H1 (cell line): Measurements from ENCODE around the gene GINS2. TPM values are rescaled to one million over a fixed set of nuclear protein-coding genes. Genes with fewer than 3 reads are reported as not detected.

Experiments used
- CTCF ChIA-PET: fragments of 300-600 bp; sonication (Branson Sonifier 250); formaldehyde crosslinking; loops from one replicate; lab custom pipeline; 2021; ENCODE audit not compliant: partially characterized antibody; lab: Charles Lee
- POLR2A ChIA-PET: fragments of 300-600 bp; sonication (Branson Sonifier 250); formaldehyde crosslinking; loops from one replicate; lab custom pipeline; 2021; ENCODE audit warnings: inconsistent platforms; ENCODE audit not compliant: partially characterized antibody; lab: Charles Lee
- DNase-seq, 2 experiments: peaks; one replicate each; pipeline versions ENCODE4 v3.0.0 to v3.0.0-alpha.2; 2010 to 2022; ENCODE audit warnings: low spot score in 2 of 2, low read depth in 1 of 2, mixed read lengths in 1 of 2
- FAIRE-seq: peaks from 2 replicates; lab custom pipeline; 2011; peaks lifted over from hg19 to GRCh38; lab: Jason Lieb, UNC
- H2AFZ ChIP-seq: 2 replicates; pipeline ENCODE4 v1.8.1; 2012; ENCODE audit warnings: low read length, inconsistent platforms
- H2AK5ac ChIP-seq: 2 replicates; pipeline ENCODE4 v1.6.1; 2013; ENCODE audit warnings: low read depth, low read length
- H2BK120ac ChIP-seq: replicated peaks from 2 replicates; pipeline ENCODE3; 2013; ENCODE audit warnings: low read depth, low read length, inconsistent platforms
- H2BK12ac ChIP-seq: 2 replicates; pipeline ENCODE4 v1.6.1; 2013; ENCODE audit warnings: low read depth, low read length
- H2BK15ac ChIP-seq: 2 replicates; pipeline ENCODE4 v1.6.1; 2013; ENCODE audit warnings: low read length
- H2BK20ac ChIP-seq: 2 replicates; pipeline ENCODE4 v1.6.1; 2013; ENCODE audit warnings: low read length
- H2BK5ac ChIP-seq: 2 replicates; pipeline ENCODE4 v1.6.1; 2013; ENCODE audit warnings: low read depth, low read length
- H3K14ac ChIP-seq: 2 replicates; pipeline ENCODE4 v1.6.1; 2013; ENCODE audit warnings: inconsistent platforms; ENCODE audit not compliant: insufficient read length
- H3K18ac ChIP-seq: 2 replicates; pipeline ENCODE4 v1.6.1; 2013; ENCODE audit warnings: low read length; ENCODE audit errors: extremely low read depth
- H3K23ac ChIP-seq: 2 replicates; pipeline ENCODE4 v1.6.1; 2013; ENCODE audit warnings: inconsistent platforms; ENCODE audit not compliant: insufficient read length
- H3K23me2 ChIP-seq: 2 replicates; pipeline ENCODE4 v1.6.1; 2013; ENCODE audit warnings: low read depth, low read length
- H3K27ac ChIP-seq: 2 replicates; pipeline ENCODE4 v1.6.1; 2011; ENCODE audit warnings: low read depth, low read length, inconsistent platforms
- H3K27me3 ChIP-seq, 4 experiments: replicated peaks in 1 of 4; 1 replicate in 1 of 4; 2 replicates in 3 of 4; pipeline versions ENCODE4 v1.6.1 to v1.8.1; 2011 to 2013; ENCODE audit warnings: low read length in 3 of 4, mild to moderate bottlenecking in 3 of 4, inconsistent platforms in 2 of 4, mixed read lengths in 2 of 4, moderate library complexity in 1 of 4; ENCODE audit not compliant: control insufficient read depth in 3 of 4, insufficient read depth in 3 of 4; ENCODE audit errors: extremely low read depth in 1 of 4
- H3K36me3 ChIP-seq, 4 experiments: 2 replicates each; pipeline versions ENCODE4 v1.6.1 to v1.8.1; 2011 to 2013; ENCODE audit warnings: mild to moderate bottlenecking in 4 of 4, low read length in 3 of 4, moderate library complexity in 2 of 4, control low read depth in 1 of 4, inconsistent platforms in 1 of 4; ENCODE audit not compliant: insufficient read depth in 4 of 4, control insufficient read depth in 2 of 4
- H3K4ac ChIP-seq: replicated peaks from 2 replicates; pipeline ENCODE3; 2013; ENCODE audit warnings: low read length, low read depth, mixed read lengths, inconsistent platforms; ENCODE audit not compliant: insufficient read length
- H3K4me1 ChIP-seq, 4 experiments: replicated peaks in 1 of 4; 1 replicate in 1 of 4; 2 replicates in 3 of 4; pipeline versions ENCODE4 v1.6.1 to v1.8.1; 2011 to 2013; ENCODE audit warnings: low read length in 3 of 4, inconsistent platforms in 2 of 4, mixed read lengths in 1 of 4; ENCODE audit not compliant: insufficient read depth in 4 of 4, control insufficient read depth in 3 of 4
- H3K4me2 ChIP-seq, 2 experiments: 2 replicates each; pipeline versions ENCODE4 v1.6.1 to v1.8.1; 2011 to 2013; ENCODE audit warnings: low read depth in 2 of 2, low read length in 2 of 2, control low read depth in 1 of 2, inconsistent platforms in 1 of 2, mild to moderate bottlenecking in 1 of 2; ENCODE audit not compliant: insufficient read depth in 1 of 2
- H3K4me3 ChIP-seq, 4 experiments: fragments of 200-600, 300-600 bp in 1 of 4; sonication (generic), shearing (Covaris generic), sonication (Bioruptor Twin) in 1 of 4; 2 replicates each; pipeline versions ENCODE4 v1.5.1 to v1.8.1; 2011 to 2016; ENCODE audit warnings: low read length in 4 of 4, low read depth in 3 of 4, control low read depth in 2 of 4, inconsistent platforms in 2 of 4, mild to moderate bottlenecking in 2 of 4, mixed read lengths in 1 of 4, moderate library complexity in 1 of 4; ENCODE audit not compliant: insufficient read depth in 2 of 4; ENCODE audit errors: extremely low read depth in 1 of 4
- H3K56ac ChIP-seq: replicated peaks from 2 replicates; pipeline ENCODE3; 2013; ENCODE audit warnings: low read depth, mild to moderate bottlenecking, mixed read lengths, low read length, inconsistent platforms; ENCODE audit not compliant: insufficient read length
- H3K79me1 ChIP-seq: 2 replicates; pipeline ENCODE4 v1.6.1; 2013; ENCODE audit warnings: low read depth, low read length, control low read depth
- H3K79me2 ChIP-seq, 2 experiments: 2 replicates each; pipeline versions ENCODE4 v1.6.1 to v1.8.1; 2012 to 2013; ENCODE audit warnings: low read length in 2 of 2, mild to moderate bottlenecking in 2 of 2, inconsistent platforms in 1 of 2; ENCODE audit not compliant: insufficient read depth in 2 of 2, control insufficient read depth in 1 of 2
- H3K9ac ChIP-seq, 4 experiments: replicated peaks in 1 of 4; 1 replicate in 1 of 4; 2 replicates in 3 of 4; pipeline versions ENCODE4 v1.6.1 to v1.8.1; 2011 to 2013; ENCODE audit warnings: low read depth in 3 of 4, low read length in 3 of 4, control low read depth in 2 of 4, mild to moderate bottlenecking in 2 of 4, moderate library complexity in 2 of 4, inconsistent platforms in 1 of 4; ENCODE audit errors: extremely low read depth in 1 of 4
- H3K9me3 ChIP-seq, 2 experiments: 2 replicates each; pipeline versions ENCODE4 v1.6.1 to v1.8.1; 2012 to 2013; ENCODE audit warnings: mild to moderate bottlenecking in 2 of 2, moderate library complexity in 2 of 2, control low read depth in 1 of 2, inconsistent platforms in 1 of 2, low read depth in 1 of 2, low read length in 1 of 2, mixed read lengths in 1 of 2; ENCODE audit not compliant: insufficient read depth in 2 of 2
- H4K20me1 ChIP-seq, 2 experiments: replicated peaks in 1 of 2; 2 replicates each; pipeline versions ENCODE3 to v1.8.1; 2011 to 2013; ENCODE audit warnings: inconsistent platforms in 2 of 2, low read length in 2 of 2, mild to moderate bottlenecking in 1 of 2; ENCODE audit not compliant: insufficient read depth in 2 of 2, control insufficient read depth in 1 of 2
- H4K5ac ChIP-seq: 2 replicates; pipeline ENCODE4 v1.6.1; 2013; ENCODE audit warnings: low read length, low read depth, mixed read lengths, inconsistent platforms; ENCODE audit not compliant: insufficient read length
- H4K8ac ChIP-seq: 2 replicates; pipeline ENCODE4 v1.8.0; 2013; ENCODE audit warnings: mild to moderate bottlenecking, moderate library complexity, low read length, inconsistent platforms; ENCODE audit not compliant: insufficient read depth; ENCODE audit errors: extremely low read depth
- H4K91ac ChIP-seq: replicated peaks from 2 replicates; pipeline ENCODE3; 2013; ENCODE audit warnings: low read length, mixed read lengths, inconsistent platforms; ENCODE audit not compliant: insufficient read length
- ATF2 ChIP-seq: IDR thresholded peaks from 2 replicates; pipeline ENCODE4 v1.6.1; 2012; ENCODE audit warnings: low read length, inconsistent platforms
- ATF3 ChIP-seq: IDR thresholded peaks from 2 replicates; pipeline ENCODE4 v1.6.1; 2011; ENCODE audit warnings: low read depth, mild to moderate bottlenecking, low read length; ENCODE audit not compliant: insufficient read depth
- CTBP2 ChIP-seq: IDR thresholded peaks from 2 replicates; pipeline ENCODE4 v1.7.0; 2011; ENCODE audit warnings: borderline replicate concordance, mild to moderate bottlenecking, moderate library complexity, mixed read lengths, low read length; ENCODE audit not compliant: insufficient read depth, insufficient read length
- E2F6 ChIP-seq: IDR thresholded peaks from 2 replicates; pipeline ENCODE4 v1.6.1; 2012; ENCODE audit warnings: inconsistent platforms
- EGR1 ChIP-seq: IDR thresholded peaks from 2 replicates; pipeline ENCODE4 v1.6.1; 2011; ENCODE audit warnings: low read depth, low read length, borderline replicate concordance
- KDM4A ChIP-seq: IDR thresholded peaks from one replicate; pipeline ENCODE4 v1.7.1; 2012; ENCODE audit warnings: low read depth, mild to moderate bottlenecking, moderate library complexity, low read length, inconsistent platforms; ENCODE audit not compliant: severe bottlenecking
- NANOG ChIP-seq: IDR thresholded peaks from 2 replicates; pipeline ENCODE4 v1.6.1; 2011; ENCODE audit warnings: low read length, low read depth, mild to moderate bottlenecking, inconsistent platforms; ENCODE audit not compliant: insufficient read depth, poor library complexity, severe bottlenecking
- POLR2AphosphoS5 ChIP-seq: IDR thresholded peaks from 2 replicates; pipeline ENCODE4 v1.6.1; 2011; ENCODE audit warnings: low read depth, low read length
- RXRA ChIP-seq: IDR thresholded peaks from 2 replicates; pipeline ENCODE4 v1.6.1; 2011; ENCODE audit warnings: low read depth, mild to moderate bottlenecking, low read length, moderate library complexity; ENCODE audit not compliant: insufficient read depth
- SIX5 ChIP-seq: IDR thresholded peaks from 2 replicates; pipeline ENCODE4 v1.6.1; 2011; ENCODE audit warnings: mild to moderate bottlenecking, low read depth, low read length
- TBP ChIP-seq: IDR thresholded peaks from 2 replicates; pipeline ENCODE4 v1.6.1; 2011; ENCODE audit warnings: low read depth, low read length, improper control_type of control experiment
- WGBS, 2 experiments: shearing (Covaris generic) in 1 of 2; methylation state at CpG; one replicate each; pipeline versions ENCODE4 v1.1.6 to v1.1.7; 2013 to 2015; ENCODE audit warnings: low lambda C conversion rate in 2 of 2, mixed read lengths in 2 of 2, inconsistent platforms in 1 of 2, low coverage in 1 of 2, missing lambda C conversion rate in 1 of 2; ENCODE audit not compliant: insufficient replicate concordance in 2 of 2, insufficient coverage in 1 of 2, insufficient read length in 1 of 2; ENCODE audit errors: extremely low coverage in 1 of 2, missing lambda C conversion rate in 1 of 2; 5-methylcytosine and 5-hydroxymethylcytosine counted together
- polyA plus RNA-seq, 7 experiments: library from polyadenylated mRNA; depleted of rRNA in 3 of 7; stranded (reverse) in 5 of 7; unstranded in 2 of 7; fragments of >200 nt in 5 of 7; fragments of 200-250 nt in 2 of 7; gene quantifications; 1 replicate in 5 of 7; 2 replicates in 1 of 7; 4 replicates in 1 of 7; pipeline versions ENCODE4 v1.2.1 to v1.2.3, GENCODE V29; 2011 to 2013; ENCODE audit warnings: missing spikeins in 2 of 7, mixed read lengths in 2 of 7
- total RNA-seq: library from RNA; stranded (reverse); fragmentation: NEBNext Ultra II Directional; extraction: Animal tissue kit (Norgen Biotek cat#: 25700); gene quantifications from 2 replicates; pipeline ENCODE4 v1.2.1, GENCODE V29; 2021

The GINS2 gene
- total and polyA plus RNA-seq, 2 of the 8 experiments (the other 6 are each of a cell fraction or from before 2014, with no cell fraction given): 29.4 to 59.1 TPM

GRCh38 chr16:85665373-85665740 is 23.4 kb downstream of the GINS2 start:
- no peaks in the 10 kb centered on the region for H3K27me3 ChIP-seq
- ChIA-PET CTCF (interaction anchor here (16.9 kb wide), 1 partner anchor 14 kb away, joined by 248 read pairs; no protein-coding TSS in a partner anchor), POLR2A (interaction anchor here (1.3 kb wide), 2 partner anchors 8 to 15 kb away, joined by 4 to 5 read pairs; no protein-coding TSS in a partner anchor)
- H4K91ac ChIP-seq: no peak overlapping the region
- H2BK120ac ChIP-seq: no peak overlapping the region
- H3K14ac ChIP-seq: no peak overlapping the region
- H3K56ac ChIP-seq: no peak overlapping the region
- WGBS, 2 experiments: 86% methylated on average over 11 of the region's 12 CpGs; no CpG with 5 or more reads in 1 of the 2 experiments
- peaks cover 10 to 34% of the 10 kb centered on the region in 2 experiments for H4K20me1 ChIP-seq
- H2BK15ac ChIP-seq: no peak overlapping the region
- H4K5ac ChIP-seq: no peak overlapping the region
- H4K8ac ChIP-seq: no peak overlapping the region
- no peaks in the 10 kb centered on the region for H3K79me2 ChIP-seq
- no peak overlapping the region for H3K9ac ChIP-seq
- H3K9me3 ChIP-seq: no peaks in the 10 kb centered on the region
- no peak overlapping the region for H3K23ac ChIP-seq
- no peak for DNase-seq
- H2AK5ac ChIP-seq: no peak overlapping the region
- H2BK5ac ChIP-seq: peak overlapping the region; percentile 13; the same call in 1 of the 2 replicates
- H2AFZ ChIP-seq: no peak overlapping the region
- no peak overlapping the region for H3K4me3 ChIP-seq
- no peaks in the 10 kb centered on the region for H3K4me1 ChIP-seq
- no peak overlapping the region for H3K27ac ChIP-seq
- H3K23me2 ChIP-seq: no peaks in the 10 kb centered on the region
- FAIRE-seq: no peak
- peaks cover 49 to 95% (median 78%) of the 10 kb centered on the region in 4 experiments for H3K36me3 ChIP-seq
- peaks cover 3% of the 10 kb centered on the region for H3K79me1 ChIP-seq
- no peak overlapping the region for H3K4ac ChIP-seq
- H2BK12ac ChIP-seq: no peak overlapping the region
- H3K18ac ChIP-seq: no peak overlapping the region
- H3K4me2 ChIP-seq: no peak overlapping the region
- no peak overlapping the region for H2BK20ac ChIP-seq
- no peak for TF ChIP-seq EGR1
- TF ChIP-seq E2F6: no peak
- no peak for TF ChIP-seq RXRA
- no peak for TF ChIP-seq KDM4A
- TF ChIP-seq CTBP2: no peak
- TF ChIP-seq TBP: no peak
- TF ChIP-seq ATF2: no peak
- no peak for TF ChIP-seq ATF3
- no peak for TF ChIP-seq NANOG
- TF ChIP-seq SIX5: no peak
- no peak for TF ChIP-seq POLR2AphosphoS5
